Right ventricle myocardium inferior (tissue), 1 donor: ENCODE results near the gene NRIP3. TPM values are rescaled to one million over a fixed set of nuclear protein-coding genes. Genes with fewer than 3 reads are reported as not detected.
"Not testable (repeated sequence)": the region's sequence is repeated elsewhere in the genome, so short reads cannot be mapped to it uniquely, and the experiment has no call there.

ENCODE experiments used
- ATAC-seq: fragments of 200-7000 bp; cut with Tn5 transposase; one replicate; pipeline ENCODE4 v1.9.1; 2020; ENCODE audit warnings: mild to moderate bottlenecking, moderate library complexity
- DNase-seq: peaks from one replicate; pipeline ENCODE4 v3.0.0; 2021; ENCODE audit errors: missing footprints
- intact Hi-C: fragments of 100-400 bp; cut with DNase I; formaldehyde crosslinking; loops from one replicate; pipeline ENCODE4 v1.11.0; 2022
- total RNA-seq: library from RNA; stranded (reverse); fragmentation: NEBNext Ultra II Directional; extraction: Animal tissue kit (Norgen Biotek cat#: 25700); gene quantifications from one replicate; pipeline ENCODE4 v1.2.1, GENCODE V29; 2021
- donor health status: DM: no; HTN: yes; CAD: no; lungs with severe emphysema.

Gene NRIP3
- total RNA-seq, 1 donor from 2014 or later = 0.76 TPM

DNA sequence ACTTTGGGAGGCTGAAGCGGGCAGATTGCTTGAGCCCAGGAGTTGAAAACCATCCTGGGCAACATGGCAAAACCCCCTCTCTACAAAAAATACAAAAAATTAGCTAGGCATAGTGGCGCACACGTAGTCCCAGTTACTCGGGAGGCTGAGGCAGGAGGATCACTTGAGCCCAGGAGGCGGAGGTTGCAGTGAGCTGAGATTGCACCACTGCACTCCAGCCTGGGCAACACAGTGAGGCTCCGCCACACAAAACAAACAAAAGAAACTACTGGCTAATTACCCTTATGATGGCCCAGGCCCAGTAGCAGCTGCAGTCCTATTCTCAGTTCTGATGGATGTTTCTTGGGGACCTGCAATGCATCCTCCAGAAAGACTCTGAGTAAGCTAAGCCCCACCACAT is 17.0 kb downstream of the NRIP3 start:
- intact Hi-C loops, ATAC-seq, DNase-seq: not testable (repeated sequence)

DNA sequence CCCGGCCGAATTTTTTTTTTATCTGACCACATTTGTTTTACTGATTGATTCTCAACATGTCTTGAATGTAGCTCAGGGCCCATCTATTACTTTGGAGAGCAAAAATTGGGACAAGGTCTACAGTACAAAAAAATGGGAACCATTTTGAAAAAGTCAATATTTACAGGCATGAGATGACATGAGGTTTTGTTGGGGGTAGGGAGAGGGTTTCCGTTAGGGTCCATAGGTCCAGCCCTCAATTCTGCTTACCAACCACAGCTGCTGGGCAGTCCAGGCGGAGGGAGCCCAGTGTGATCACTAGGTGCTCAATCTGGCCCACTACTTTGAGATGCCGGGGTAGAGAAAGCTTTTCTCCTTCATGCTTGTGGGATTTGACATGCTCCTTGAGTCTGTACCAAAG is 18.3 kb downstream of the NRIP3 start:
- intact Hi-C loops = no loop called here
- no peak for DNase-seq
- no peak for ATAC-seq

DNA sequence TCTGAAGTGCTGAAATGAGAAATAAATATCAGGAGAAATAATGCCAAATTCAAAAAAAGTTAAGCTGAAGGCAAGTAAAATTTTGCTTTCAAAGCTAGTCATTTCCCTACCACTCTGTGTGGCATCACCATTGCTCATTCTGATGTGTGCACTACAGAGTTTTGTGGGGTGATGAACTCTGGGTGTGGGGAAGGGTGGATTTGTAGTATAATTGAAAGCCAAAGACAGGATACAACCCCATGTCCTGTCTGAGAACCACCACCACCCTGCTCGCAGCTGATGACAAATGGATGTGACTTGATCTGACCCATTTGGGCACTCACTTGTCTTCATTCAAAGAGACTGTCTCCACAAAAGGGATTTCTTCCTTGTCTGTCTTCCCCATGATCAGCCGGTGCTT is 20.2 kb downstream of the NRIP3 start:
- ATAC-seq (no peak), DNase-seq (no peak)
- intact Hi-C loops = no loop called here

DNA sequence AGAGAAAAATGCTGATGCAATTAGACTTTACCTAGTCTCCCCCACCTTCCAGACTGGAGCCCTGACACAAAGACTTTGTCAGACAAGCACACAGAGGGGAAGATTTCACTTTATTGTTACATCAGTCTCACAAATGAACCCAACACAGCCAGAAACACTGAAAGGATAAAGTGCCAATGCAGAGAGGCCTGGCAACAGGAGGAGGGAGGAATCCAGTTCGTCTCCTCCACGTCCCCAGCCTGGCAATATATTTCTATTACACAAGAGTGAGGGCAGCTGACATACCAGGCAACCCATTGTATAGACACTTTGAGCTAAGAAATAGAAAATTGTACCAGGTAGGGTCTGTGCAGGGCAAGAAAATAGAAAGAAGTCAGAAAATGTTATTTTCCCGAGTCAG is 23.3 kb downstream of the NRIP3 start:
- intact Hi-C loops = no loop called here
- DNase-seq (no peak), ATAC-seq (no peak)

DNA sequence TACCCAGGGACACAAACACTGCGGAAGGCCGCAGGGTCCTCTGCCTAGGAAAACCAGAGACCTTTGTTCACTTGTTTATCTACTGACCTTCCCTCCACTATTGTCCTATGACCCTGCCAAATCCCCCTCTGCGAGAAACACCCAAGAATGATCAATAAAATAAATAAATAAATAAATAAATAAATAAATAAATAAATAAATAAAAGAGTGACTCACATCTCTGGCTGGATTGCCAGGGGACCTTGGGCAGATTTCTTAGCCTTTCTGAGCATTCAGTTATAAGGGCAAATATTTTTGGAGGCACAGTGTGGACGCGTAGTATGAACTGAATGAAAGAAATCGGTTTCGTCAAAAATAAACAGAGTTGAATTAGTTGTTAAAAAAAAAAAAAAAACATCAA is 24.4 kb downstream of the NRIP3 start:
- DNase-seq, intact Hi-C loops, ATAC-seq: not testable (repeated sequence)

DNA sequence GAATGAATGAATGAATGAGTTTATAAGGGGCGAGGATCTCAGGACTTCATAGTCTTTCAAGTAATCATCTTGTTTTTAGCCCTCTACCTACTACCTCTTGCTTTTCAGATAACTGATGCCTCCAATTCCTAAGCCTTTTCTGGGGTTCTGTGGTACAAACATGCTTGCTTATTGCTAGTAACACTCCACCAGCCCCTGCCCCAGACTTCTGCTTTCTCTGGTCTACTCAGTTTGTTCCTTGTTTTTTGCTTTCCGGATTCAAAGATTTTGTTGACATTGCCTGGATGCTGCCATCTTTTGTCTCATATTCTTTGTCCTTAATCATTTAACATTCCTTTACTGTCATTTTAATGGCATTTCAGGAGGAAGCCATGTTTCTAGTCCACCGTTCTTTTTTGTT is 30.7 kb downstream of the NRIP3 start:
- no peak for ATAC-seq
- intact Hi-C loops = no loop called here
- no peak for DNase-seq

DNA sequence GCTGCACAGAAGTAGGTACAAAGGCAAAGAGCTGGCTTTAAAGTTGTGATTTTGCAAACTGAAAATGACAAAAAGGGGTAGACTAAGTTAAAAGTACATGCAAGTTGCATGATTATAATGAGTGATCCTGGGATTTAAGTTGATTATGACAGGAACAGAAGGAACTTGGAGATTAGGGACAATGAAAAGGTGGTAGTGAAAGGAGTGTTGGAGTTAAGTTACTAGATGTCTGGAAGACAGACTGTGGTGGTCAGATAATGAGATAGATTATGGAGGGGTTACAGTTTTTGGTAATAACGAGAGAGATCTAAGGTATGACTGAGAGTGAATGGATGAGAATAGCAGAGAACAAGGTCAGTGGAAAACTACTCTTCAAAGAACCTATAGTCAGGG is 31.9 kb downstream of the NRIP3 start:
- intact Hi-C loops = no loop called here
- ATAC-seq = no peak
- no peak for DNase-seq

DNA sequence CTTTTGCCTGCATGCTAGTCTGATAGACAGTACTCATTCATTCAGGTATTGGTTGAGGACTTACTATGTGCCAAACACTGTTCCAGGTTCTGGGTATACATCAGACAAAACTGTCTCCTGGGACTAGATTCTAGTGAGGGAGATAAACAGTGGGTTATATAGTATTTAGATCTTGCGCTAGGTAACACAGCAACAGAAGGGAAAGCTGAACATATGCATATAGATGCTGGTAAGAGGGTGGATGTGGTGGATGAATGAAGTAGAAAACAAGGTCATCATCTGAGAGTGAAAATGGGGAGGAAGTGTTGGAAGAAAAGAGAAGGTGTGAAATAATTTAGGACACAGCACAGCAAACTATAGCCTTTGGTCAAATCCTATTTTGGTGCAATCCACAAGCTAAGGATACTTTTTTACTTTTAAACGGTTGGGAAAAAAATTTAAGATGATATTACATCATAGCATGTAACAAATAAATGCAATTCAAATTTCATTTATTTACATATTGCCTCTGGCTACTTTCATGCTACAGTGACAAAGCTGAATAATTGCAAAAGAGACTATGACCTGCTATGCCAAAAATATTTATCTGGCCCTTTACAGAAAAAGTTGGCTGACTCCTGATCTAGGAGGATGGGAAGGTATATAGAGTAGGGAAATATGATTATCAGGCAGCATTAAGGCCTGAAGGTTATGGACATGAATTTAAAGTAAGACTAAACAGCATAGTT is 32.4 kb downstream of the NRIP3 start:
- DNase-seq (no peak), ATAC-seq (no peak)
- intact Hi-C loops = no loop called here

DNA sequence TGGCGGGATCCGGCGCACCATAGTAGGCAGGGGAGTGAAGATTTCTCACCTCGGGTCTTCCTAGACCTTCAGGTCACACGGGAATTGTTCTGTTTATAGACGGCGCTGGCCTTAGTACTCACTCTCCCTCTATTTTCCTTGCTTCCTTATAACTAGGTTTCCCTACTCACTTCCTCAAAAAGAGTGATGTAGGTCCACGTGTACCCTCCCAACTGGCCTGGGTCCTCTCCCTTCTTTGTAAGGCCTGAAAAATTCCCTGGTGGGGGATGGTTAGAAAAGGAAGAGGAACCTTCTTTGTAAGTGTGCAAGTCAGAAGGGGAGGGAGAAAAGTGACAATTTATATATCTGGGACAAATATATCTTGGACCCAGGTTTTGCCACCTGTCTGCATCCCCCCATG is 36.6 kb downstream of the NRIP3 start:
- ATAC-seq = no peak
- intact Hi-C loops = loop anchor here (10.0 kb wide), 1 partner anchor 152 kb away; a partner anchor contains a TSS
- DNase-seq = no peak

DNA sequence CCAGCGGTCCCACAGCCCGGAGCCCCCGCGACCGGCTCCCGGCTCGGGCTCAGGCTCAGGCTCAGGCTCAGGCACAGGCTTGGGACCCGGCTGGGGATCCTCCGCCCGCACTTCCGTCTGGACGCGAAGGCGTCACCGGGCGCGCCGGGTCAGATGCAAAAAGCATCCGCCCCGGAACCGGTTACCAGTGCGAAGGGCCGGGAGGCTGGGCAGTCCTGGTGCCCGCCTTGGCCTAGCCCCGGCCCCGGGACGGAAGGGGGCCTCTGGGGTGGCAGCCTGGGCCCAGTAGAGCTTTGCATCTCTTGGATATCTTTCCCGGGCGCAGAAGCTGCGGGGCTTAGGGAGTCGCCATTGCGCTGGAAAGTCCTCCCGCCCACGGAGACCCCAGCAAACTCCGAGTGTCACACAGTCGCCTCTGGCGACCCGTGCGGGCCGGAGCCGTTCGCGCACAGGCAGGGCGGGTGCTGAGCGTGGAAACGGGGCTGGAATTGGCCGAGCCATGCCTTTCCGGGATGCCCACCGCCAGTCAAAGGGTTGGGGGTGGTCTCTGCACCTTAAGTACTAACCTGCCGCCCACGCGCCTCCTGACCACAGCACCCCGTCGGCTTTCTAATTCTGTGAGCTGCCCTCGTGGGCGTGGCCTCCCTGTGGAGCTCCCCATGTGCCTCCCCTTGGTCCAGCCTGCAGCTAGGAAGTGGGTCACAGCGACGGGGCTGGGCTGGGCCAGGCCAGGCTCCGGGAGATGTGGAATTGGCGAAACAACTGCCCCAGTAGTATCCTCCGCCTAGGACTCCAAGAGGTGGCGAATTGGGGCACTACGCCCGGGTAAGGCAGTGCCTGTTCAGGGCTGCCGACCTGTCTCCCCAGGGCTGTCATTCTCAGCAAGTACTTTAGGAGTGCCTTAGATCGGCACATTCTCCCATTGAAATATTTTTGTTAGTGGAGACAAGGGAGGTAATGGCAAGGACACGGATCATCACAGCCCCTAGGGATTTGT is 39.2 kb downstream of the NRIP3 start, which contains the start of gene TMEM9B:
TSS of gene TMEM9B (minus strand) at position 119 of the 997 bp plus-strand sequence. CDS start 129 bp downstream, outside the sequence.
- peak; percentile 96 for DNase-seq
- intact Hi-C loops = loop anchor here (1.0 to 10.0 kb wide), 3 partner anchors 52 to 282 kb away; partner anchors contain the start of genes AKIP1, RPL27A and TRIM66
- ATAC-seq = peak; percentile 97

DNA sequence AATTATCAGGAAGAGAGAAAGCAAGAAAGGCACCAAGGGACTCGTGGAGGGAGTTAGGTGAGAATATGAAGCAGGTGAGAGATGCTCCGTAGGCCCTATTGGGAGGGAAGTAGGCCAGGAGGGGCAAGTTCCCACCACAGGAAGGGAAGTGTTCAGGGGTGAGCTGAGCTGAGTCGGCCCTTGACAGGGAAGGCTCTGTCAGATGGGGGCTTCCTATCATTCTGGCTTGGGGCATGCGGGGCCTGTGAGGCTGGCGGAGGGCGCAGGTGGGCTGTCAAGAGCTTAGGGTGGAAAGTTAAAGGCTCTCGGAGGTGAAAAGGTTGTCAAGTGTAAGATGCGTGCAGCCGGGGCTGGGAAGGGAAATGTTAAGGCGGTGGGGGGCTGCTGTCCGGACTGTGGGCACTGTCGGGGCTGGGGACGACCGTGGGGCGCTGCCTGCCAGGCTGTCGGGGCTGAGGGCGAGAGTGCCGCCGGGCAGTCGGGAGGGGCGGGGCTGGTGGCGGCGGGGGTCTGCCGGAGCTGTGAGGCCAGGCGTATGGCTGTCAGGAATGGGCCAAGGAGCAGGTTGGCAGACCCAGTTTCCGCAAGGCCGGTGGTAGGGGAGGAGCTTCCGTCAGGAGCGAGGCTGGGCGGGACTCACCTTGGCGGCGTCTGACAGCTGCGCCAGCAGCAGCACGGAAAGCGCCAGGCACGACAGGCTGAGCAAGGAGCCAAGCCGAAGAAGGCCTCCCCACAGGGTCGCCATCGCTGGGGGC is 40.1 kb downstream of the NRIP3 start:
- intact Hi-C loops = loop anchor here (1.0 to 10.0 kb wide), 3 partner anchors 51 to 281 kb away; partner anchors contain the start of genes AKIP1, RPL27A and TRIM66
- peak; percentile 67 for ATAC-seq
- DNase-seq = peak; percentile 90

DNA sequence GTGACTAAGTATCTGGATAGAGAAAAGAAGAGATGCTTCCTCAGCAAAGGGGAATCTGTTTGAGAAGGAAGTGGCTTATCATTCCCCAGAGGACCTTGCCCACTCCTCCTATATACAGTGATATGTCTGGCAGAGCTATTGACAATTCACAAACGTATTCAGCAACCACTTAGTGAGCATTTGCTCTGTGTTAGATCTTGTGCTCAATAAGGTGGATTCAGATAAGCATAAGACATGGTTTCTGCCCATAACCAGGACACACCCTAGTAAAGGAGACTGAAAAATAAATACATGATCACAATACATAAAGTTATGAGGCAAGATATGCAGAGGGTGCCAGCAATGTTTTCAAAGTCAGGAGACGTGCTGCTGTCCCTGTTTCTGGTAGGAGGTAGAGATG is 41.0 kb downstream of the NRIP3 start:
- intact Hi-C loops = loop anchor here (5.0 to 10.0 kb wide), 2 partner anchors 51 to 148 kb away; partner anchors contain the start of gene AKIP1
- DNase-seq = no peak
- no peak for ATAC-seq

DNA sequence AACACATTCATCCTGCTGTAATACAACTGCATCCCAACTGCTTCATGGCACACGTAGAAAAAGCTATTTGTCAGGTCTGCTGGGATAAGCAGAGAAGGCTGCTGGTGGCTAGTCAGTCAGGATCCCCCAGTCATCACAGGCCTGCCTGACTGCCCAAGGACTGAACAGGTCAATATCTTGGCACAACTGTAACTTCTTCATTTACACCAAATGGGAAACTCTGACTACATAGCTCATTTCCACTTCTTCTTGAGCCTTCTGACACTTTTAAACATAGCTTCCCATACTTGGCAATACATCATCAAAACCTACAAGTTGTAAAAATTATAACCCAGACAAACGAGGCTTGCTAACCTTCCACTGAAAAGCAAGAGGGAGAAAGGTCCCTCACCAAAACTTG is 42.4 kb downstream of the NRIP3 start:
- intact Hi-C loops = loop anchor here (5.0 to 10.0 kb wide), 2 partner anchors 49 to 147 kb away; partner anchors contain the start of gene AKIP1
- ATAC-seq = no peak
- DNase-seq = no peak

DNA sequence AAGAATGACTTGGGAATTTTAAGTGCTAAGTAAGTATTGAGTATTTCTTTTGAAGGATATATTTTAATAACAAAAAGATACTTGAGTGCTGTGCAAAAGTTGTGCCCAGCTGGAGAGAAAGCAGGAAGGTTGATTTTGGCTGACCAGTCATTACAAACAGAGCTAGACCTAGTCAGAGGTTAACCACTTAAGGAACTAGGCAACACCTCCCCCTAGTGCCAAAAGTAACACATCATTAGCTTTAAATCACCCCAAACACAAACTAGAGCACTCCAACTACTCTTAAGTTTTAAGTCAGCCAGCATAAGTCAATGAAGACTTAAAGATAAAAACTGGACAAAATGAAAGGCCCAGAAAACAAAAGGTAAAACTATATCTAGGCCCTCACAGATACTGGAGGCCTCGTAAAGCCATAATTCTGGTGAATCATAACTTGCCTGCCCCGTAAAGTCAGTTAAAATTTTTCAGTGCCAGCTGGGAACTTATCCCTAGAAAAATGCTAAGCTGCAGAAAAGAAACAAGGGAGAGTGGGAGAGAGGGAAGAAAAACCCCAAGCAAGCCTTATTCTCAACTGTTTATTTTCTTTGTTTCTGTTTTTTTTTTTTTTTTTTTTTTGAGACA is 44.1 kb downstream of the NRIP3 start:
- intact Hi-C loops = loop anchor here (5.0 to 10.0 kb wide), 2 partner anchors 47 to 145 kb away; partner anchors contain the start of gene AKIP1
- no peak for ATAC-seq

DNA sequence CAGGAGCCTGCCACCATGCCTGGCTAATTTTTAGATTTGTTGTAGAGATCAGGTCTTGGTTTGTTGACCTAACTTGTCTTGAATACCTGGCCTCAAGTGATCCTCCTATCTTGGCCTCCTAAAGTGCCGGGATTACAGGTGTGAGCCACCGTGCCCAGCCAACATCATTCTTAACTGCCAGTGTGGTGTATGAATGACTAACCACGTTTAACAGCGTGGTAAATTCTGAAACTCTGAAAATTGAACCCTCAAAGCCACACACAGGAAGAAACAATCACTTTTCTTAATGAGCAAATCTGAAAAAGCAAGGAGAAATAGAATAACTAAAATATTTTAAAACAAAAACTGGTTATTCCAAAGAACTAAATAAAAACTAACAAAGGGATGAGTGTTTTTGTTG is 46.9 kb downstream of the NRIP3 start:
- ATAC-seq = no peak
- DNase-seq = no peak
- intact Hi-C loops = no loop called here

More for the DNA sequence above, 44.1 kb downstream of the NRIP3 start:
- no peak for DNase-seq

DNA sequence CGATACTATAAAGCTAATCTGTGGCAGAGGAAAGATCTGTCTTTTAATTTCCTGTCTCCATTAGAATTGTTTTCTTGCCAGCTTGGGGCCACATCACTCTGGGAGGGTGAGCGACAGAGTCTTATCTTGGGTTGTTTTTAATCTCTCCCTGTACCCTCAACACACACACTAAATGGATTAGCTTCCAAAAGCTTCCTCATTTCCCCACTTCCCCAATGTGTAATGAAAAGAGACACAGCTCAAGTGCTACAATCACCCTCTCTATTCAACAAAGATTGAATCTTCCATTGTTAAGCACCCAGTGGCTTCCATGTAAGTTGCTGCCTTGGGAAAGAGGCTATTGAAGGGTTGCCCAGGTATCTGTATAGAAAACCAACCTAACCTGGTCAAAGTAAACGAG is 54.9 kb downstream of the NRIP3 start:
- intact Hi-C loops = no loop called here
- no peak for DNase-seq
- no peak for ATAC-seq

DNA sequence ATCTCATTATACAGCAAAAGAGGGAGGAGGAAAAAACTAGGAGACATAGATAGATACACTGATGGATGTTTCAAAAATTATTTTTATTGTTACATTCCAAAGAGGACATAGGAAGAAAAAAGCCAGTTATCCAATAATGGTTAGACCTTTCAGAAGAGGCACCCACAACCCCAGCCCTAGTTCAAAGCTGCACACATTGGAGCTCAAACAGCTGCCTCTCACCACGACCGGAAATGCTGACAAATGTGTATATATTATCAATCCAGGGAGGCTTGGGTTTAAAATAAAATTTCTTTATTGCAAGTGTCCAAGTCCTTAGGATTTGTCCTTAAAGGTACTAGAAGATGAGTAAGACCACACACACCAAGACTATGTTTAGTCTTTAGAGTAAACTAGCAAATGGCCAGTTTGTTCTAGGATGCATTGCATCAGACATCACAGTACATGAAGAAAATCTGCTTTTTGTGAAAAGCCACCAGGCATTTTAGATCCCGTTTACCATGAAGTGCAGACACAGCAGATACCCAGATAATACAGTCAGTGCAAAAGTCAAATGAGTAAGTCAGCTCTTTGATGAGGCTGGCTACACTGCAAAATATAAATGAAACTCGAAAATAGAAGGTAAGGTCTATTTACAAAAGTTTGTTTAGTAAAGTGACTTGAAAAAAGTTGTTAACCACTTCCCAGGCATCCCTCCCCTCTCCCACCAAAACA is 56.4 kb downstream of the NRIP3 start:
- intact Hi-C loops = no loop called here
- DNase-seq (no peak), ATAC-seq (no peak)
